NT2/D1 (cell line): ENCODE measurements around the gene CNN3.

Experiments used
- SUZ12 ChIP-seq: IDR thresholded peaks from 2 replicates; pipeline ENCODE4 v1.6.1; 2011; ENCODE audit not compliant: insufficient read length, insufficient read depth; ENCODE audit errors: extremely low read depth
- YY1 ChIP-seq: IDR thresholded peaks from 2 replicates; pipeline ENCODE4 v1.6.1; 2011; ENCODE audit not compliant: insufficient read length, insufficient read depth
- ZNF274 ChIP-seq: IDR thresholded peaks from 2 replicates; pipeline ENCODE4 v1.6.1; 2011; ENCODE audit warnings: mild to moderate bottlenecking, low read depth, low read length

DNA sequence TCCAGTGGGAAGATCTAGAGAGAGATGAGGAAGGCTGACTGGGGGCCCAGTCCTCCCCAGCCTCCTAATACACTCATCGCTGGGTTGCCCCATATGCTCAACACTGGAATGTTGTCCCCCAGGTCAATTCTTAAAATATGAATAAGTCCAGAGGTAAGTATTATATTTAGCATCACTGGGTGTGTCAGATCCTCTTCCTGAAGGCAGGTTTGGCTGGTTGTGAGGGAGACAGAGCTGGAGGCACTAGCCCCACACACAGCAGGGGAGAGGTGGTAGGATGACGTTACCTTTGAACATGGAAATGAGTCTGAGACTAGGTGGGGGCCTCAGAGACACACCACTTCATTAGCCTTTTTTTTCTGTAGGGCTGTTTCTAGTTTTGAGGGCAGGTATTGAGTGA is 64.2 kb downstream of the CNN3 start:
- no peak for TF ChIP-seq YY1
- no peak for TF ChIP-seq ZNF274
- no peak for TF ChIP-seq SUZ12
